Endothelial cell of hepatic sinusoid (primary cell): ENCODE measurements around the gene TTYH1.

Experiments
- in situ Hi-C: cut with HindIII; loops from 2 replicates; pipeline ENCODE4 v1.10.0; 2017; ENCODE audit warnings: low sequenced_read_pairs

TTYH1 gene

DNA sequence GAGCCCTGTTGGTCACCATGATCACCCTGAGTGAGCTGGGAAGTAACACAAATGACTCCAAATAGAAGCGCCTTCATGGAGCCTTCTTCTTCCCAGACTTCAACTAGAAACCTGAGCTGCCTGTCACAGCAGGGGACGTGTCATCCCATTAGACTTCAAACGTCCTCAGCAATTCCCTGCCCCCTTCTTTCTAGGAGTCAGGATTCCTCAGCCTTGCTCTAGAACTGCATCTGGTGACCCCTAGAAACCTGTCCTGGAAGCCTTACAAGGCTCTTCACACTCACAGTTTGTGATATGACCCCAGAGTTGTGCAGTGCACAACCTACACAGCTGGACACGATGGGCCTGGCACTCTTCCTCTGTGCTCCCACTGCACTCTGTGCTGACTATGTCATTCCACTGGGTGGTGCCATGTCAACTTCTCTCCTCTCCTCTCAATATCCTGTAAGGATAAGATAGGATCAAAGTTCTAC, 23.6 kb upstream of the TTYH1 start:
- in situ Hi-C loops, result no loop called here

DNA sequence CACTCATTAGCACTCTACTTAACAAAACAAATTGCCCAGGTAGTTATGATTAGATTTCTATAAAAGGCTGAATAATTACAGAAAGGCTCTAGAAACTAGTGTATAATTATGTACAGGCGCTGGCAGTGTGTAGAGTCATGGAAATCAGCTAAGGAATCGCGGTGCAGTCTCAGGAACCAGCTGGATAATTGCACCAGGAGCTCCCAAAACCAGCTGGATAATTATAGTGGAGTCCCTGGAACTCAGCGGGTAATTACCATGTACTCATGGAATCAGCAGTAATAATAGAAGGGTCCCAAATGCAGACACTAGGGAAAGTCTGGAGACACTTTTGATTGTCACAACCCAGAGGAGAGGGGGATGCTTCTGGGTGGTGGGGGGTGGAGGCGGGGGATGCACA, 23.2 kb upstream of the TTYH1 start:
- in situ Hi-C loops, result no loop called here

DNA sequence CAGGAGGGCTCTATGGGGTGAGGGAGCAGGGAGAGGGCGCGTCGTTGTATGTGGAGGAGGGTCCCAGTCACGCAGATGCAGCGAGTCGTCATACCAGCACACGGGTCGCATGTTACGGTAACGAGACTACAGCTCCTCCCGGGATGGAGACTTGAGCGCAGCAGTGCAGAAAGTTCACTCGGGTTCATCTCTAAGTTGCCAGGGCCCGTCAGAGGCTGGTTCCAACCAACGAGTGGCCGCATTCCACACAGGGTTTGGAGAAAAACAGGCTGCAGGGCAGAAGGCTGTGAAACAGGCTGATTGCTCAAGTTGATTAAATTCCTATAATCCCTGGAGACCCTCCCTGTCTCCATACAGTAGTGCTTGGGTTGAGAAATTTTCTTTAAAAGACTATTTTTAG, 21.9 kb upstream of the TTYH1 start:
- in situ Hi-C loops, result no loop called here

DNA sequence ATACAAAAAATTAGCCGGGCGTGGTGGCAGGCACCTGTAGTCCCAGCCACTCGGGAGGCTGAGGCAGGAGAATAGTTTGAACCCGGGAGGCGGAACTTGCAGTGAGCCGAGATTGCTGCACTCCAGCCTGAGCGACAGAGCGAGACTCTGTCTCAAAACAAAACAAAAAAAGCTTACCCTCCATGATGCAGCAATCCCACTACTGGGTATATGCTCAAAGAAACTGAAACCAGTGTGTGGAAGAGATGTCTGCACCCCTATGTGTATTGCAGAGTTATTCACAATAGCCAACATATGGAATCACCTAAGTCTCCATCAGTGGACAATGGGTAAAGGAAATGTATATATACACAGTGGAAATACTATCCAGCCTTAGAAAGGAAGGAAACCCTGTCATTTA, 19.6 kb upstream of the TTYH1 start:
- in situ Hi-C loops, result no loop called here

DNA sequence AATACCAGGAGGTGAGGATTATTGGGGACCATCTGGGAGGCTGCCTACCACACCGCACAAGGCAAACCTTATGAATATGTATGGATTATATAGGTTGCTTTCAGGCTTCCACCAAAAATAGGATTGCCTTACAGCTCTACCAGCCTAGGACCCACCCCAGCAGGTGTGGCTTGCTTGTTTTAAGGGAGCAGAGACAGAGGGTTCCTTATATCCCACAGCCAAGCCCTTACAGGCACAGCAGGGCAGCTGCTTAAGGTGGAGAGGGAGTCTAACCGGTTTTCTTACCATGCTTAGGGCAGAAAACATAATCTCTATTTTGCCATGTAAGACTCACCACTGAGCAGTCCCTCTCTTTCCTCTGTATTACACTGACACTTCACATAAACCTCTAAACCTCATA, 16.1 kb upstream of the TTYH1 start:
- in situ Hi-C loops, result no loop called here

DNA sequence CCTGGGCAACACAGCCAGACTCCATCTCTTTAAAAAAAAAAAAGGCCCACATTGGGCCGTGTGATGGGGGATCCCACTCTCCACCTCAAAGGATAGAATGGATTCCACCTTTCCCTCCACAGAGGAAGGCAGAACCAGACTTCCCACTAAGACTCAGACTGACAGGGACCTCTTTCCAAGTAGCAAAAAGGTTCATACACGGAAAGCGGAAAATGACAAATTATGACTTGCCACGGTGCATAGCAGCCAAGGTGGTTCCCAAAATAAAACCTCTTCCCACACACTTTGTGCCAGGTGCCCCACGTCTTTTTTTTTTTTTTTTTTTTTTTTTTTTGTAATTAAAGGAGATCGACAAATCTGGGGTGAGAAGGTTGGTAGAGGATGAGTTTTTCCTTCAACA, 14.4 kb upstream of the TTYH1 start:
- in situ Hi-C loops, result no loop called here

DNA sequence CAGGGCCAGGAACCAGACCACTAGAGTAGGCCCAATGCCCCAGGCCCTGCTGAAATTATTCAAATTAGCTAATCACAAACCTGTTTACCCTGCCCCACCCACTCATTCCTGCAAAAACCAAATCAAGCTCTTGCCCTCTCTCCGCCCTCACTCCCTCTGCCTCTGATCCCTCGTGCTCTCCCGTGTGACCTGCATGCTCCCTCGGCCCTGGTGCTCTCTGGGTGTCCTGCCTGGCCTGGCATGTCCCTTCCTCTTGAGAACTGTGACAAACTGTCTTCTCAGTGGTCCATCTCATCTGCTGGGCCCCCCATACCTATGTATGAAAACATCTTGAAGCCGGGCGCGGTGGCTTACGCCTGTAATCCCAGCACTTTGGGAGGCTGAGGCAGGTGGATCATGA, 12.2 kb upstream of the TTYH1 start:
- in situ Hi-C loops, result no loop called here

DNA sequence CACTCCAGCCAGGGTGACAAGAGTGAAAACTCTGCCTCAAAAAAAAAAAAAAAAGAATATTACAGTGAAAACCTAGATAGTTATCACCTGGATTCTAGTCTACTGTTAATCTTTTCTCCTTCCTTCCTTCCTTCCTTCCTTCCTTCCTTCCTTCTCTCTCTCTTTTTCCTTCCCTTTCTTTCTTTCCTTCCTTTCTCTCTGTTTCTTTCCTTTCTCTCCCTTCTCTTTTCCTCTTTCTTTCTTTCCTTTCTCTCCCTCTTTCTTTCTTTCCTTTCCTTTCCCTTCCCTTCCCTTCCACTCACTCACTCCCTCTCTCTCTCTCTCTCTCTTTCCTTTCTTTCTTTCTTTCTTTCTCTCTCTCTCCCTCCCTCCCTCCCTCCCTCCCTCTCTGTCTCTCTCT, 9.6 kb upstream of the TTYH1 start:
- in situ Hi-C loops, result no loop called here

DNA sequence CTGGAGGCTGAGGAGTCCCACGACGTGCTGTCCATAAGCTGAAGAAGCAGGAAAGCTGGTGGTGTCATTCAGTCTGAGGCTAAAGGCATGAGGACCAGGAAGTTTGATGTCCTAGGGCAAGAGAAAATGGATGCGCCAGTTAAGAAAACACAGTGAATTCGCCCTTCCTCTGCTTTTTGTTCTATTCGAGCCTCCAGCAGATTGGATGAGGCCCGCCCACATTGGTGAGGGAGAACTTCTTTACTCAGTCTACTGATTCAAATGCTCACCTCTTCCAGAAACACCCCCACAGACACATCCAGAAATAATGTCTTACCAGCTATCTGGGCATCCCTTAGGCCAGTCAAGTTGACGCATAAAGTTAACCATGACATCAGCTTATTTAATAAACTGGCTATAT, 7.5 kb upstream of the TTYH1 start:
- in situ Hi-C loops, result no loop called here

DNA sequence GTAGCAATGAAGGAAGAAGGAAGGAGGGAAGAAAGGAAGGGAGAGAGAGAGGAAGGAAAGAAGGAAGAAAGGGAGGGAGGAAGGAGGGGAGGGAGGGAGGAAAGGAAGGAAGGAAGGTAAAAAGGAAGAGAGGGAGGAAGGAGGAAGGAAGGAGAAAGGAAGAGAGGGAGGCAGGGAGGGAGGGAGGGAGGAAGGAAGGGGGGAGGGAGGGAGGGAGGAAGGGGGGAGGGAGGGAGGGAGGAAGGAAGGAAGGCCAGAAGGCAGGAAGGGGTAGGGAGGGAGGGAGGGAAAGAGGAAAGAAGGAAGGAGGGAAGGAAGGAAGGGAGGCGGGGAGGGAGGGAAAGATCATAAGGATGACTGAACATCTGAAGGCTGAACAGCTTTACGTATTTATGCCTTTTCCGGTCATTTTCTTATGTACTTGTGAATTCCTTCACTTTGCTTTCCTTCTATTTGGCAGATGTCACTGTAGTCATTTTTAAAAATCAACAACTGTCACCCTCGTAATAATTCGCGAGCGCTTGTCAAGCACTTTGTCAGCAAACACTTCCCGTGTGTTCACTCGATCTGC, 6.7 kb upstream of the TTYH1 start:
- in situ Hi-C loops, result no loop called here

DNA sequence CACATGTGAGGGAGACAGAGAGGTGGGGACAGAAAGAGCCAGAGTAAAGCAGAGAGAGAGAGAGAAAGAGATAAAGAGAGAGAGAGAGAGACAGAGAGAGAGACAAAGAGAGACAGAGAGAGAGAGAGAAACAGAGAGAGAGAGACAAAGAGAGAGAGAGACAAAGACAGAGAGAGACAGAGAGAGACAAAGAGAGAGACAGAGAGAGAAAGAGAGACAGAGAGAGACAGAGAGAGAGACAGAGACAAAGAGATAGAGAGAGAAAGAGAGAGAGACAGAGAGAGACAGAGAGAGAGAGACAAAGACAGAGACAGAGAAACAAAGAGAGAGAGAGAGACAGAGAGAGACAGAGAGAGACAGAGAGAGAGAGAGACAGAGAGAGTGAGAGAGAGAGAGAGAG, 4.2 kb upstream of the TTYH1 start:
- in situ Hi-C loops, result no loop called here

DNA sequence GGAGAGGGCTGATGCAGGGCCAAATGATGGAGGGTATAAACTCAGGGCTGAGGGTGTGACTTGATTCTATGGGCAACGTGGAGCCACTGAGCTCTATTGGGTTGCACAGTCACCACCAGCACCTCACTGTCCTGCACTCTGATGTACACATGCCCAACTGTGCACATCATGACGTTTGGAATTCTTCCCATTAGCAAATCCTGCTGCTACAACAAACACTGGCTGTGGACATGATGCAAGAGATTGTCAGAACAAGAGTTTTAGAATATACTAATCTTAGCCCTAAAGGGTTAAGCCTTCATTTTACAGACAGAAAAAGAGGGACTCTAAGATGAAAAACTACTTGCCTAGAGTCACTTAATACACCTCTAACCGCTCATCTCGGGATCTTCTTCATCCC, 2.4 kb upstream of the TTYH1 start:
- in situ Hi-C loops, result no loop called here

DNA sequence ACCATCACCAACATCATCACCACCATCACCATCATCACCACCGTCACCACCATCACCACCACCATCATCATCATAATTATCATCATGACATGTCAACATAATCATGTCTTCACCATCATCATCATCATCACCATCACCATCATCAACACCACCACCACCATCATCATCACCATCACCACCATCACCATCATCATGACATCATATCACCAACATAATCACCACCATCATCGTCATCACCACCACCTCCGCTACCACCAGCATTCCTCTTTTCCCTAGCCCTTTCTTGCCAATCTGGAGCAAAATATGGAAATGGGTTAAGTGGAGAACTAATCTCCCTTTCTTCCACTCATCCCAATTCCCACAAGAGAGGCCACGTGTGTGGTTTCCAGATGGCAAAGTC, 1.1 kb upstream of the TTYH1 start:
- in situ Hi-C loops, result no loop called here

DNA sequence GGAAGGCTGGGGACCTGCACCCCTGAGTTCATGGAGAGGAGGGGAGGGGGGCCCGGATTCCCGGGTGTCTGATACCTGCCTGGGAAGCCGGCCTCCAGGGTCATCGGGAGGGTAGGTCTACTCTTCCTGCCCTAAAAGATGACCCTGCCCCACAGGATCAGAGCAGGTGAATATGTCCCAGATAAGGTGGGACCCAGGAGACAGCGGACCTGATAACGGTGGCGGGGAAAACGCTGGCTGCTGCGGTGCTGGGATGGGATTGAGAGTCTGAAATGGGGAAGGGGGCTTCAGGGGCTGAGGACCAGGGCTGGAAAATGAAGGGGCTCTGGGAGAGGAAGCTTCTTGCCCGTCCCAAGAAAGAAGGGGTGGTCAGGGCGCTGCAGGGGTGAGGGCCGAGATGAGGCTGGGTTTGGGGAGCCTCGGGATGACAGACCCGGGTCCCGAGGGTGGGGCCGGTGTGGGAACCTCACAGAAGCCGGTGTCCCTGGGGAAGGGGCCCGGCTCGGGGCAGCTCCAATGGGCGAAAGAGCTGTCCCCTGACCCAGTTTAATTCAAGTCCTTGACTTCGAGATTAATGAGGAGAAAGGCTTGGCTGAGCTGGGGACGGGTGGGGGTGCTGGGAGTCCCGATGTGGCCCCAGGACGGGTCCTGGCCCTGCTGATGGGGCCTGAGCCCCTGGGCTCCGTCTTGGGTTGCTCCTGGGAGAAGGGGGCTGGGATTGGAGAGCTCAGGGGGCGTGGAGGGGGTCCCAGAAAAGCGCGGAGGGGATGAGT, 823 bp downstream of the TTYH1 start:
- in situ Hi-C loops, result no loop called here

DNA sequence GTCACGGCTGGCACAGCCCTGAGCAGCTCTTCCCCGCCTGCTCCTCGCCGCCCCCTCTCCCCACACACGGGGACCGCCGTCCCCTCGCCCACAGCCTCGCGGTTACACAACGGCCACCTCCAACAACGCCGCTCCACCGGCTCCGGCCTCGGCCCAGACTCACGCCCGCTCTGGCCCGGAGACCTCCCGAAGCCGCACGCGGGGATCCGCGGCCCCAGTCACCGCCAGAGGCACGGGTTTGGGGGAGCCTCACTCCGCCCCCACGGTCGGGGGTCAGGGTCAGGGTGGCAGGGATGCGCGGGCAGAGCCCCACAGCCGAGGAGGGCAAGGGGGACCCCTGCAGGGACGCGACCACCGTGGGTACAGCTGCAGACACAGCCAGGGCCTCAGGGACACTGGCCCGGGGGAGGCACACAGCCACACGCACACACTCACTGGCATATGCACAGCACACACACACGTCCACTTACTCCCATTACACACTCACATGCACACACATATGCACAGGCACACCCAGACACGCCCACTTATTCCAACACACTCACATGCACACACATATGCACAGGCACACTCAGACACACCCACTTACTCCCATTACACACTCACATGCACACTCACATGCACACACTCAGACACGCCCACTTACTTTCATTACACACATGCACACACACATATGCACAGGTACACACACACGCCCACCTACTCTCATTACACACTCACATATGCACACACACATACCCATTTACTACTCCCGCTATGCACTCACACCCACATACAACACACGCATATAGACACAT, 1.6 kb downstream of the TTYH1 start:
- in situ Hi-C loops, result no loop called here

DNA sequence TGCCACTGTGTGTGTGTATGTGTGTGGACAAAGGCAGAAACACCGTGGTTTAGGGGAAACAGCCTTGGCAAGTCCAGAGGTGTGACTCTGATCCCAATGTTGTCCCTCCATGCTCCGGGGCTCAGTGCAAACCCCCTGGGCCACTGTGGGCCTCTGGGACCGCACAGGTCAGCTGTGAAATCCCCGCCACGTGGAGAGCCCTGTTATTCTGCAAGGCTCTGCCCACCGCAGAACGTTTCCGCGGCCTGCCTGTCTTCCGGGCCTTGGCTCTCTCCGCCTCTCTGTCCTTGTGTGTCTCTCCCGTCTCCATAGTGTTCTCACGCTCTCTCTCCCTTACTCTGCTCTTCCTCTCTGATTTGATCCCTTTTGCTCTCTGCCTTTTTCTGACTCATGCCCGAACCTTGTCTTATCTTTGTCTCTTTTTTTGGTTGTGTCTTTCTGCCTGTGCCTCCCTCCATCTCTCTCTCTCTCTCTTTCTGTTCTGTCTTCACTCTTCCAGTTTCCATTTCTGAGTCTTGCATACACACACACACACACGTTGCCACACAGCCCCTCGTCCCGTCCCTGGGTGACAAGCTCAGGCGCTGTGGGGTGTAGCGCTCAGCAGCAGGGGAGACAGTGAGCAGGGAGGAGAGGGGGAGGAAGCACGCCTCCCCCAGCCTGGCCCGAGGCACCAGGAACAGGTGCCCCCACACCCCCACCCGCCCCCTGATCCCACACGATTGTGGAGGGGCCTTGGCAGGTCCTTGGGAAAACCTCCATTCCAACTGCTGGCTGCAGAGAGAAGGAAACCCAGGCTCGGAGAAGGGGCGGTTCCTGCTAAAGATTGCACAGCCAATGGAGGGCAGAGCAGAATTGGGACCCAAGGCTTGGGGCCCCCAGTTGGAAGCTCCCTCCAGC, 3.0 kb downstream of the TTYH1 start:
- in situ Hi-C loops, result no loop called here

DNA sequence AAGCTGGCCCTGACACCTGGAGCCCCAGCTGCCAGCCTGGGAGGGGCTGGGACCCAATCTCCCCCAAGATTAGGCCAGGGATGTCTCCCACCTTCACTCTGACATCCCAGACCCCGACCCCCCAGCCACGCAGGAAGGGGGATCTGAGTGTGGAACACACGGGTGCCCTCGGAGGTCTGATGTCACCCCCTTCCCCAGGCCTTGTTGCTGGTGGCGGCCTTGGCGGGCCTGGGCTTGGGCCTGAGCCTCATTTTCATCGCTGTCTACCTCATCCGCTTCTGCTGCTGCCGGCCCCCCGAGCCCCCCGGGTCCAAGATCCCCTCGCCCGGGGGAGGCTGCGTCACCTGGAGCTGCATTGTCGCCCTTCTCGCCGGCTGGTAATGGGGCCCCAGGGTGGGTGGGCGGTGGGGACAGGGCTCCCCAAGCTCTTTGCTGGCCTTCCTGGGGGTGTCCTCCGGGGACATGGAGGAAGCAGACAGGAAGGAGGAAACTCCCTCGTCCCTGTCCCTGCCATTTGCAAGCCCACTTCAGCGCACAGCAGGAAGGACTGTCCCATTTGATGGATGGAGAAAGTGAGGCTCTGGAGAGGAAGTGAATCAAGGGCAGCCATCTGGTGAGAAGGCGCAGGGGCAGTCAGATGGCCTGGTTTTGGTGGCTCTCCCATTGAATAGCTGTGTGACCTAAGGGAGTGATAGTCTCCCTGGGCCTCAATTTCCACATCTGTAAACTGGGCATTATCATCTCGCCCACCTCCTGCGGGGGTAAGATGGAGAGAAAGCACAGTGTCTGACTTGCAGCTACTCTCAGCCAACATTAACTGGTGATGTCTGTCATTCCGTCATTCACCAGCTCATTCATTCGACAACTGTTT, 3.9 kb downstream of the TTYH1 start:
- in situ Hi-C loops, result no loop called here

DNA sequence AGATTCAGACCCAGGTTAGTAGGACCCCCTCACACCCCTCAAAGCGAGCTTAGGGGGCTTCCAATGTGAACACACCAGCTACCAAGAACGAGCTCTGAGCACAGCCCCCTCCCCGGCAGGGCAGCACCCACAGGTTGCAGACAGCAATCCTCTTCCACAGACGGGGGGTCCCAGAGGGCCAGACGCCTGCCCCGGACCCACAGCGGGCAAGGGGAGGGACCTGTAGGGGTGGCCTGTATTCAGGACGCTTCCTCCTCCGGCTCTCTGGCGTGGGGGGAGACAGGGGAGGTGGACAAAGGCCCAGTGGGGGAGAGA, 4.8 kb downstream of the TTYH1 start:
- in situ Hi-C loops, result no loop called here

DNA sequence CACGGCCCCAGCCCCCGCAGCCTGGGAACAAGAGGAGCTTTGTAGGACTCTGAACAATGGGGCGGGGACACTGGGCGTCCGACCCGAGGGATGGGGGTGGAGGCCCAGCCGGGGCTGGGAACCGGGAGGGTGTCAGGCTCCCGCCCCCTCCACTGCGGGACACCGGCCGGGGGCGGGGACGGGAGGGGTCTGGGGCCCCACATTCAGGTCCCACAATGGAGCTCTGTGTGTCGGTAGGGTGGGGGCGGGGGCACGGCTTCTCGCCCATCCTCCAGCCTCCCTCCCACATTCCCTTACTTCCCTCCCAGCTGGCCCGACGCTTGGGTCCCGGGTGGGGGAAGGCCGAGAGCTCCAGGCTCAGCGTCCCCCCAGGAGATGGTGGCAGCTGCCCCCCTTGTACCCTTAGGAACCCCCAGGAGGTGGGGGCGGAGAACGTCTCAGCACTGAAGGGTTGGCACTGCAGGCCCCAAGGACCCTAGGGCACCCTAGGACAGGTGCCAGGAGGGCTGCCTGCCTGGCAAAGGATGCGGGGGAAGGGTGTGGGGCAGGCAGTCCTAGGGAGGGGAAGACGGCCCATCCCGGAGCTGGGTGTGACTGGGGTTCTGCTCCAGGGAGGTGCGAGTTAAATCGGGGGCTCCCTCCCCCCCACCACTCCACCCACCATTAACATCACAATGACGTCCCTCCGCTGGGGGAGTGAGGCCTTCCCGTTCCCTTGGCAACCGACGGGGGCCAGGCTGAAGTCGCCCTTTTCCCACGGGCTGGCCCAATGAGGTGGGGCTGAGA, 5.3 kb downstream of the TTYH1 start:
- in situ Hi-C loops, result no loop called here

DNA sequence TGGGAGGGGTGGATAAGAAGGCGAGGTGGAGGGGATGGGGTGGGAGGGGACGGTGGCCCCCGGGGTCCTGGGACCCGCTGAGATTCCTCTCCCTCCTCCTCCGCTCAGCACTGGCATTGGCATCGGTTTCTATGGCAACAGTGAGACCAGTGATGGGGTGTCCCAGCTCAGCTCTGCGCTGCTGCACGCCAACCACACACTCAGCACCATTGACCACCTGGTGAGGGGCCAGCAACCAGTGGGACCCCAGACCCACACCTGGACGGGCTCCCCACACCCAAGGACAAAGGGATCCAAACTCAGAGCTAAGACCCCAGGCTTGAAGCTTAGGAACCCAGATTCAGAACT, 5.9 kb downstream of the TTYH1 start:
- in situ Hi-C loops, result no loop called here
